BE2C (cell line): ENCODE data around the gene PCIF1.

Experiments
- DNase-seq: peaks from one replicate; pipeline ENCODE4 v3.0.0-alpha.2; 2020
- H3K27me3 ChIP-seq: fragments of 250-450 bp; sonication (Bioruptor Pico); 2 replicates; pipeline ENCODE4 v1.5.1; 2020; ENCODE audit warnings: mild to moderate bottlenecking
- H3K36me3 ChIP-seq: fragments of 250-450 bp; sonication (Bioruptor Pico); 2 replicates; pipeline ENCODE4 v1.5.1; 2020; ENCODE audit warnings: mild to moderate bottlenecking
- H3K4me1 ChIP-seq: fragments of 250-450 bp; sonication (Bioruptor Pico); 2 replicates; pipeline ENCODE4 v1.5.1; 2020
- H3K4me3 ChIP-seq: 2 replicates; pipeline ENCODE4 v1.5.1; 2011; ENCODE audit warnings: low read depth, low read length
- H3K9me3 ChIP-seq: fragments of 250-450 bp; sonication (Bioruptor Pico); 2 replicates; pipeline ENCODE4 v1.5.1; 2020
- CTCF ChIP-seq: IDR thresholded peaks from 2 replicates; pipeline ENCODE4 v1.5.1; 2012; ENCODE audit warnings: mild to moderate bottlenecking, low read depth, low read length

The PCIF1 gene

GRCh38 chr20:45971675-45972499, 37.4 kb downstream of the PCIF1 start, which contains the start of gene ZNF335:
Gene ZNF335 (minus strand): TSS chr20:45972203. CDS start chr20:45971410, 793 bp downstream.
- no peaks in the 10 kb centered on the region for H3K9me3 ChIP-seq
- H3K4me1 ChIP-seq: peaks cover 4% of the 10 kb centered on the region; the same call in 1 of the 2 replicates
- no peaks in the 10 kb centered on the region for H3K27me3 ChIP-seq
- H3K36me3 ChIP-seq: peaks cover 27% of the 10 kb centered on the region
- peak; percentile 96 for DNase-seq
- TF ChIP-seq CTCF: peak; percentile 16; the same call in 1 of the 2 replicates
- H3K4me3 ChIP-seq: peak within 1 kb of the TSS; percentile 87

GRCh38 chr20:45972500-45973183, 38.2 kb downstream of the PCIF1 start:
- DNase-seq: peak; percentile 93
- Histone ChIP-seq H3K36me3 (peaks cover 19% of the 10 kb centered on the region), H3K27me3 (no peaks in the 10 kb centered on the region), H3K9me3 (no peaks in the 10 kb centered on the region), H3K4me1 (peaks cover 4% of the 10 kb centered on the region; the same call in 1 of the 2 replicates), H3K4me3 (peak overlapping the region; percentile 87)
- no peak for TF ChIP-seq CTCF

- H3K27me3 ChIP-seq: no peaks in the 10 kb centered on the region
- no peaks in the 10 kb centered on the region for H3K36me3 ChIP-seq
- DNase-seq: no peak
- no peak for TF ChIP-seq CTCF
- H3K9me3 ChIP-seq: no peaks in the 10 kb centered on the region
- no peak overlapping the region for H3K4me3 ChIP-seq
- peaks cover 4% of the 10 kb centered on the region; the same call in 1 of the 2 replicates for H3K4me1 ChIP-seq
Observed at GRCh38 chr20:45974896-45975565, 40.5 kb downstream of the PCIF1 start.

GRCh38 chr20:45975686-45976085, 41.2 kb downstream of the PCIF1 start:
- H3K36me3 ChIP-seq: no peaks in the 10 kb centered on the region
- no peaks in the 10 kb centered on the region for H3K9me3 ChIP-seq
- DNase-seq: no peak
- no peak overlapping the region for H3K4me3 ChIP-seq
- TF ChIP-seq CTCF: no peak
- H3K4me1 ChIP-seq: no peaks in the 10 kb centered on the region
- H3K27me3 ChIP-seq: no peaks in the 10 kb centered on the region

- no peak for TF ChIP-seq CTCF
- DNase-seq: no peak
- H3K4me3 ChIP-seq: no peak overlapping the region
- no peaks in the 10 kb centered on the region for H3K27me3 ChIP-seq
- H3K9me3 ChIP-seq: no peaks in the 10 kb centered on the region
- no peaks in the 10 kb centered on the region for H3K4me1 ChIP-seq
- H3K36me3 ChIP-seq: no peaks in the 10 kb centered on the region
Observed at GRCh38 chr20:45976086-45976485, 41.6 kb downstream of the PCIF1 start.
